ENCODE results near the gene BRSK2. TPM values are rescaled to one million over a fixed set of nuclear protein-coding genes. Genes with fewer than 3 reads are reported as not detected.
A peak's percentile ranks its signal among the peaks of the same experiment; 100 is the strongest.

BRSK2 gene
- total RNA-seq, 2 experiments from 2014 or later, result 0.22 to 0.55 TPM

DNA sequence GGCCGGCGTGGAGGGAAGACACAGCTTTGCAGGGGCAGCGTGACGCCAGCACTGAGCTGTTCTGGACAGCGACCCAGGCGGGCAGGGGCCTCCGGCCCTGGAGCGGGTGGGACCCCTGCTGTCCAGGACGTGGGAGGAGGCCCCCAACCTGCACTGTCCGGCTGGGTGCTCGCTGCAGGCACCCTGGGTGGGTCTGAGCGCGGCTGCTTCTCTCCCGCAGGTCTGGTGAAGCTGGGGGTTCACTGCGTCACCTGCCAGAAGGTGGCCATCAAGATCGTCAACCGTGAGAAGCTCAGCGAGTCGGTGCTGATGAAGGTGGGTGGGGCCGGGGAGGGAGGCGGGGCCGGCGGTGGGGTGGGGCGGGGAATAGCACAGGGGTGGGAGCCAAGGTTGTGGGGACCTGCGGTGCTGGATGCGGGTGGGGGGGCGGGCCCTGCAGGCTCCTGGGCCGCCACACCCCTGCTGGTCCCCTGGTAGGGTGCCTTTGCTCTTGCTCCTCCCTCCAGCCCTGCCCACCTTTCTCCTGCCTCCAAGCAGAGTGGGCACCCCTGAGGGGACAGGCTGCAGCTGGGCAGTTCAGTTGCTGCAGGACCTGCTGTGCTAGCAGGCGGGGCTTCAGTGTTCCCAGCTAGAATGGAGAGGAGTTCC is 46.2 kb downstream of the BRSK2 start:
- H3K4me1 Mint-ChIP-seq (ENCODE audit: low read depth), result no peaks in the 10 kb centered on the region
- H3K27me3 Mint-ChIP-seq, result peaks cover 3% of the 10 kb centered on the region
- intact Hi-C loops (cut with DNase I, micrococcal nuclease), result no loop called here
- ChIA-PET CTCF (no interaction called here), POLR2A (no interaction called here)
- Histone ChIP-seq H3K4me1 (ENCODE audit: insufficient read depth, low read length) (peaks cover 9% of the 10 kb centered on the region), H3K36me3 (ENCODE audit: insufficient read depth, low read length) (no peaks in the 10 kb centered on the region), H3K9me3 (ENCODE audit: control insufficient read depth in 1 of 2, insufficient read depth in 1 of 2, low read length in 2 of 2) (peaks cover 0 to 8% of the 10 kb centered on the region in 2 experiments), H3K27ac (ENCODE audit: low read depth in 1 of 2, low read length in 2 of 2) (no peak overlapping the region), H3K27me3 (ENCODE audit: control insufficient read depth in 1 of 2, insufficient read depth in 2 of 2, low read length in 2 of 2) (peaks cover 0 to 2% of the 10 kb centered on the region in 2 experiments), H3K4me3 (ENCODE audit: low read length) (no peak overlapping the region)
- no peaks in the 10 kb centered on the region for H3K9me3 Mint-ChIP-seq
- H3K27ac Mint-ChIP-seq, result no peak overlapping the region
- no peaks in the 10 kb centered on the region for H3K36me3 Mint-ChIP-seq (ENCODE audit: low read depth)
- no peak overlapping the region for H3K4me3 Mint-ChIP-seq
- TF ChIP-seq, protein P1, sequence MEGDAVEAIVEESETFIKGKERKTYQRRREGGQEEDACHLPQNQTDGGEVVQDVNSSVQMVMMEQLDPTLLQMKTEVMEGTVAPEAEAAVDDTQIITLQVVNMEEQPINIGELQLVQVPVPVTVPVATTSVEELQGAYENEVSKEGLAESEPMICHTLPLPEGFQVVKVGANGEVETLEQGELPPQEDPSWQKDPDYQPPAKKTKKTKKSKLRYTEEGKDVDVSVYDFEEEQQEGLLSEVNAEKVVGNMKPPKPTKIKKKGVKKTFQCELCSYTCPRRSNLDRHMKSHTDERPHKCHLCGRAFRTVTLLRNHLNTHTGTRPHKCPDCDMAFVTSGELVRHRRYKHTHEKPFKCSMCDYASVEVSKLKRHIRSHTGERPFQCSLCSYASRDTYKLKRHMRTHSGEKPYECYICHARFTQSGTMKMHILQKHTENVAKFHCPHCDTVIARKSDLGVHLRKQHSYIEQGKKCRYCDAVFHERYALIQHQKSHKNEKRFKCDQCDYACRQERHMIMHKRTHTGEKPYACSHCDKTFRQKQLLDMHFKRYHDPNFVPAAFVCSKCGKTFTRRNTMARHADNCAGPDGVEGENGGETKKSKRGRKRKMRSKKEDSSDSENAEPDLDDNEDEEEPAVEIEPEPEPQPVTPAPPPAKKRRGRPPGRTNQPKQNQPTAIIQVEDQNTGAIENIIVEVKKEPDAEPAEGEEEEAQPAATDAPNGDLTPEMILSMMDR (IDR thresholded peaks at IDR 0.05), result no peak
- ATAC-seq (ENCODE audit: poor library complexity) (peak; percentile 37), DNase-seq (no peak)

DNA sequence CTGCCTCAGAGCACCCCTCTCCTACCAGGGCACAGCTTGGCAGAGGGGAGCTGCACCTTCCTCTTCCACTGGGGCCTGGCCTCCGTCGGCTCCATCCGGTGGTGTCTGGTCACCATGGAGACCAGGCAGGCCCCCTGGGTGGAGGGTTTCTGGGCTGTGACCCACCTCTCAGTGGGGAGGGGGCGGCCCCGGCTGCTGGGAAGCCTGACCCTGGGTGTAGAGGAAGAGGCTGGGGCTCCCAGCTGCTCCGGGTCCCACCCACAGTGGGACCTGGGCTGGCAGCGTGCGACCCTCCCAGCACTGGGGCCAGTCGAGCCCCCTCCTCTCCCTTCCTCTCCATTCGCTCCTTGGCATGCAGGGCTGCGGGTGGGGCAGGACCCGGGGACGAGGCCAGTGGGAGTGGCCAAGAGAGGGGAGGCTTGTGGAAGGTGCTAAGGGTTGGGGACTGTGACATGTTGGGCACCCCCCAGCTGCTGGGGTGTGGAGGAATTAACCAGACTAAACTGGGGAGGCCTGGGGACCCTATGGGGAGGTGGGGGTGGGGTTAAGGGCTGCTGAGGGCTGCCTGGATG is 46.8 kb downstream of the BRSK2 start:
- CTCF ChIA-PET, result no interaction called here
- DNase-seq, result no peak
- Histone ChIP-seq H3K4me3 (ENCODE audit: low read length) (no peak overlapping the region), H3K4me1 (ENCODE audit: insufficient read depth, low read length) (peaks cover 9% of the 10 kb centered on the region), H3K9me3 (ENCODE audit: control insufficient read depth in 1 of 2, insufficient read depth in 1 of 2, low read length in 2 of 2) (peaks cover 0 to 8% of the 10 kb centered on the region in 2 experiments), H3K36me3 (ENCODE audit: insufficient read depth, low read length) (no peaks in the 10 kb centered on the region), H3K27ac (ENCODE audit: low read depth in 1 of 2, low read length in 2 of 2) (no peak overlapping the region), H3K27me3 (ENCODE audit: control insufficient read depth in 1 of 2, insufficient read depth in 2 of 2, low read length in 2 of 2) (peaks cover 0 to 2% of the 10 kb centered on the region in 2 experiments)
- H3K27ac Mint-ChIP-seq, result no peak overlapping the region
- intact Hi-C loops (cut with DNase I, micrococcal nuclease), result no loop called here
- no peaks in the 10 kb centered on the region for H3K9me3 Mint-ChIP-seq
- POLR2A ChIA-PET, result no interaction called here
- ATAC-seq (ENCODE audit: poor library complexity), result no peak
- peaks cover 3% of the 10 kb centered on the region for H3K27me3 Mint-ChIP-seq
- H3K4me3 Mint-ChIP-seq, result no peak overlapping the region
- no peaks in the 10 kb centered on the region for H3K4me1 Mint-ChIP-seq (ENCODE audit: low read depth)
- TF ChIP-seq, protein P1 (IDR thresholded peaks at IDR 0.05), result no peak
- no peaks in the 10 kb centered on the region for H3K36me3 Mint-ChIP-seq (ENCODE audit: low read depth)

DNA sequence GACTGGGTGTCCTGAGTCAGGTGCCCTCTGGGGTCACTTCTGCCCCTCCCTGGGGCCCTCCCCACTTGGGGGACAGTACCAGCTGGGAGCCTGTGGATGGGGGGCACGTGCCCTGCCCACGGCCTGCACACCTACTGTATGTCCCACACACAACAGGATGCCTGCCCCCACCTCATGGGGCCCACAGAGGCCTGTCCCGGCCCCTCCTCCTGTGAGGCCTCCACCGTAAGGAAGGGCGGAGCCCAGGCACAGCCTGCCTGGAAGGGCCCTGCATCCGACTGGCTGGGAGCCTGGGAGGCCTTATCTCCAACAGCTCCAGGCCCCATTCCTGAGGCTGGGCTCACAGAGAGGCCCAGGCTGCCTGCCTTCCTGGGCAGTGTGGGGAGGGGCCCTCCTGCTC is 47.8 kb downstream of the BRSK2 start:
- Mint-ChIP-seq H3K9me3 (no peaks in the 10 kb centered on the region), H3K27me3 (peaks cover 3% of the 10 kb centered on the region), H3K4me1 (ENCODE audit: low read depth) (no peaks in the 10 kb centered on the region), H3K27ac (no peak overlapping the region), H3K36me3 (ENCODE audit: low read depth) (no peaks in the 10 kb centered on the region), H3K4me3 (no peak overlapping the region)
- Histone ChIP-seq H3K27ac (ENCODE audit: low read depth in 1 of 2, low read length in 2 of 2) (no peak overlapping the region), H3K4me1 (ENCODE audit: insufficient read depth, low read length) (peaks cover 9% of the 10 kb centered on the region), H3K4me3 (ENCODE audit: low read length) (no peak overlapping the region), H3K36me3 (ENCODE audit: insufficient read depth, low read length) (no peaks in the 10 kb centered on the region), H3K9me3 (ENCODE audit: control insufficient read depth in 1 of 2, insufficient read depth in 1 of 2, low read length in 2 of 2) (peaks cover 0 to 8% of the 10 kb centered on the region in 2 experiments), H3K27me3 (ENCODE audit: control insufficient read depth in 1 of 2, insufficient read depth in 2 of 2, low read length in 2 of 2) (peaks cover 0 to 2% of the 10 kb centered on the region in 2 experiments)
- ChIA-PET CTCF (no interaction called here), POLR2A (no interaction called here)
- TF ChIP-seq, protein P1 (IDR thresholded peaks at IDR 0.05), result no peak
- ATAC-seq (ENCODE audit: poor library complexity) (no peak), DNase-seq (no peak)
- intact Hi-C loops (cut with DNase I, micrococcal nuclease), result no loop called here
